GM19395 (cell line): ENCODE data around the gene DHCR7.

Experiments
- ATAC-seq: cut with Tn5 transposase; IDR thresholded peaks from one replicate; pipeline ENCODE4 v1.9.1; 2021; ENCODE audit warnings: mild to moderate bottlenecking, moderate library complexity; ENCODE audit not compliant: unreplicated experiment

Gene DHCR7

DNA sequence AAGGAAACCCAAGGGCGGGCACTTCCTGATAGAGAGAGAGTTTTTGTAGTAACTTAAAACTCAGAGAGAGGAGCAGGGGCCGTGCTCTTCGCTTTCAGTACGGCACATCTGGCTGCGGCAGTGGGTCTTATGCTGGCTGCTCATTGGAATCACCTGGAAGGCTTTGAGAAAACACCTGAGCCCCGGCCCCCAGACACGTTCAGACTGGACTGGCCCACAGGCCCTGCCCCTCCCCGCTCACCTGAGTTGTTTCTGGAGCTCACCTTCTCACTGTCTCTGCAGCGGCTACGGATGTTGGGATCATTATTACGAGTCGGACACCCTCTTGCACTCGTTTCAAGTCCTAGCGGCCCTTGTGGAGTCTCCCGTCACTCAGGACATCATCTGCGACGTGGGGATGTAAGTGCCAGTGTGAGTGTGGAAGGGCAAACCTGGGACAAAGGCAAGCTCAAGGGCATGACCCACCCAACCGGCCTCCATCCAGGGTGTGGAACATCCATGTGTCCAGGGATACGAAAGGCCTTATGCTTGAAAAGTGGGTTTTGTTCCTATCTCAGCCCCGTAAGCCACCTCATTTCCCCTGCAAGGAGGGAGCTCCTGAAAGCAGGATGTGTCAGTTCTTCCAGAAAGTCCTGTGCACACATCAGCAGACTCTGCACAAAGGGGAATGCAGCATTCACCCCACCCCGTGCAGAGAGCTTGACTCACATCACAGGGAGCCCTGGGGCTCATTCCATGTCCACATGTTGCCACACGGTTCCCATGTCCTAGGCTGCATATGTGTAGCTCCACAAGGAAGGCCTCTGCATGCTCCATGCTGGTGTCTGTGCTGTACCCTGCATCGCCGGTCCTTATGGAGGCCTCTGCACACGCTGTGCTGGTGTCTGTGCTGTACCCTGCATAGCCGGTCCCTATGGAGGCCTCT lies 10.2 kb upstream of the DHCR7 start:
- no peak for ATAC-seq

DNA sequence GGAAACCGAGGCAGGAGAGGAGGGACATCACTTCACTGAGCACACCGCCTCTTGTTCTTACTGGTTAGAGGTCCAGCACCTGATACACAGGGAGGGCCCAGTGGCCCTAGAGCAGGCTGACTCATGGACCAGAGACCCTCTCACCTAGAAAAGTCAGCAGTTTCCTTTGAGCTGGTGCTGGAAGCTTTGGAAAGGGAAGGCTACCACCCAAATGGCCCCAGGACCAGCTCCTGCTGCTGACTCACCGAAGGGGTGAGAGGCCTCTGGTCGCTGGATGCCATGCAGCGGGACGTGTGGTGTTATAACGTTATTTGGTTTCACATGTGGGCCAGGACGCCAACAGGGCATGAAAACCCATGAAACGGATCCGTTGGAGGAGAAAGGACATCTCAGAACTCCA lies 8.6 kb upstream of the DHCR7 start:
- ATAC-seq: no peak

DNA sequence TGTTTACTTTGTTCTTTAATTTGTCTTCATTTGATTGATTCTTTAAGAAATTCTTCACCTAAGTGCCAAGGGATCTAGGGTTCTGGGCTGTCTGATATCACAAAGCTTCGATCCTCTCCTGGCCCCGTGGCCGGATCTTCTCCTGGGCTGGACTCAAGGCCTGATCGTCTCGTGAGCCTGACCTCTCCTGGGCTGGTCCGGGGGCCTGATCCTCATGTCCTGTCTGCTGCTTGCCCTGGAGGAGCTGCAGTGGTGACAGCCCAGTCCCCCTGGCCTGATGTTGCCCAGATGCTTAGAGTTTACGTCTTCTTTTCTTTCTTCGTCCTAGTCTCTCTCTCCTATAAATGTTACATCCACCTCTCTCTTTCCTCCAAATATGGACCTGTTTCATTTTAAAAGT lies 8.1 kb upstream of the DHCR7 start:
- ATAC-seq: no peak

DNA sequence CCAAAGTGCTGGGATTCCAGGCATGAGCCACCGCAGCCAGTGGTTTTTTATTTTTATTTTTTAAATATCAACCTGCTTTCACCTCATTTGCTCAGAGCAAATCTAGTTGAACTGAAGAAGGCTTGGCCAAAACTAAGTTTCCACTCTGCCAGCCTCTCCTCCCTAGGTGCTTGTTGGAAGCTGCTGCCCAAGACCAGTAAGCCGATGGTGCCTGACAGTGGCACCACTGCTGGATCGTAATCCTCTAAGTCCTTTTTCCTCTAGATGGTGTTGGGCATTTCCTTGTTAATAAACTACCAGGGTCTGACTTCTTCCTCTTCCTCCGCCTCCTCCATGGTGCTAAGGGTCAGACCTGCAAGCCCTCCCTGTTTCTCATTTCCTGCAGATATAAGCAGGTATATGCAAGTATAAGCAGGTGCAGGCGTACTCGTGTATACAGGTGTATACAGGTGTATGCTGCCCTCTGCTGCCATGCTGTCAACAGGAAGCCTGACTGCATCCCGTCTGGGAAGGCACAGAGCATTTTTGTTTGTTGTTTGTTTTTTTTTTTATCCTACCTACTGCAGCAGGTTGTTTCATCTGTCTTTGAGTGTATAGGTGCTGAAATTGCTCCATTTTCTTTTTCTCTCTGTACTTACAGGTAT lies 6.4 kb upstream of the DHCR7 start:
- ATAC-seq: no peak

DNA sequence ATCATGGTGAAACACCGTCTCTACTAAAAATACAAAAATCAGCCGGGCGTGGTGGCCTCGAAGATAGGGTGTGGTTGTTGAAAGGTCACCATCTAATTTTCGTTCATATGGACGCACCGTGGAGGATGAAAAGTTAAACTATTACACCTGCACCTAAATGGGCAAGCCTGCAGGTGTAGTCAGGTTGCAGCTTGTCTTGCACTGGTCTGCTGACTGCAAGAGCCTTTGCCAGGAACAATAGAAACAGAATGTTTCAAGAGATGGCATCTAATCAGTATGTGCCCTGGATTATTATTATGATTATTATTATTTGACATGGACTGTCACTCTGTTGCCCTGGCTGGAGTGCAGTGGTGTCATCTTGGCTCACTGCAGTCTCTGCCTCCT lies 5.7 kb upstream of the DHCR7 start:
- ATAC-seq: no peak

DNA sequence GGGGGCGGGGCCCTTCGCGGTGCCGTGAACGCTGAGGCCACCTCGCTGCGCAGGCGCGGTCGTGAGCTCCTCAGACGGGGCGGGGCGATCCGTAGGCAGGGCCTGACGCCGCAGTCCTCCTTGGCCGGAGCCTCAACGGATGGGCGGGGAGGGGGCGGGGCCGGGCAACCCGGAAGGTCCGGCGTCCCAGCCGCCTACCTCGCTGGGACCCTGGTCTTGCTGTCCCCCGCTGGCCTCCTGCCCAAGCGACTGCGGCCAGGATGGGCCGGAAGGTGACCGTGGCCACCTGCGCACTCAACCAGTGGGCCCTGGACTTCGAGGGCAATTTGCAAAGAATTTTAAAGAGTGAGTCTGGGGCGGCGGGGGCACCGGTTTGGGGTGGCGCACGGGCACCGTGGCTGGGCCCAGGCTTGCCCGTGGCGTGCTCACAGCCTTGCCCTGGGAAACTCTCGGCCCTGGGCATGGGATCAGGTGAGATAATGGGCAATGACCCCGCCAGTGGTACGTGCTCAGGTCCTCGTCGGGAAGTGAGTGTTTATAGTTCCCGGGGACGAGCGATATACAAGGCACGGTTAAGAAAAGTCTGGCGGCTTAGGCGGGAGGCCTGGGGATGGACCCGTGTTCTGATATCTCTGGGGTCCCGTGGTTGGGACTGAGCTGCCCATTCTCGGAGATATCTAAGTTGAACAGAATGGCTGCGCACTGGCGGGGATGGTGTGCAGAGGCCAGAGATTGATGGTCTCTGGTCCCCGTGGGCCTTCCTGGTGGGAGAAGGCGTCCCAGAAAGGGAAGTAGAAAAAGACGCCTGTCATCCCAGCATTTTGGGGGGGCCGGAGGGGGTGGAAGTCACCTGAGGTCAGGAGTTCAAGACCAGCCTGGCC lies 5.1 kb upstream of the DHCR7 start, which contains the start of gene NADSYN1:
NADSYN1 (plus strand) TSS at position 167 of the 881 bp plus-strand sequence; CDS start at position 261, 94 bp downstream.
- peak; percentile 56 for ATAC-seq

DNA sequence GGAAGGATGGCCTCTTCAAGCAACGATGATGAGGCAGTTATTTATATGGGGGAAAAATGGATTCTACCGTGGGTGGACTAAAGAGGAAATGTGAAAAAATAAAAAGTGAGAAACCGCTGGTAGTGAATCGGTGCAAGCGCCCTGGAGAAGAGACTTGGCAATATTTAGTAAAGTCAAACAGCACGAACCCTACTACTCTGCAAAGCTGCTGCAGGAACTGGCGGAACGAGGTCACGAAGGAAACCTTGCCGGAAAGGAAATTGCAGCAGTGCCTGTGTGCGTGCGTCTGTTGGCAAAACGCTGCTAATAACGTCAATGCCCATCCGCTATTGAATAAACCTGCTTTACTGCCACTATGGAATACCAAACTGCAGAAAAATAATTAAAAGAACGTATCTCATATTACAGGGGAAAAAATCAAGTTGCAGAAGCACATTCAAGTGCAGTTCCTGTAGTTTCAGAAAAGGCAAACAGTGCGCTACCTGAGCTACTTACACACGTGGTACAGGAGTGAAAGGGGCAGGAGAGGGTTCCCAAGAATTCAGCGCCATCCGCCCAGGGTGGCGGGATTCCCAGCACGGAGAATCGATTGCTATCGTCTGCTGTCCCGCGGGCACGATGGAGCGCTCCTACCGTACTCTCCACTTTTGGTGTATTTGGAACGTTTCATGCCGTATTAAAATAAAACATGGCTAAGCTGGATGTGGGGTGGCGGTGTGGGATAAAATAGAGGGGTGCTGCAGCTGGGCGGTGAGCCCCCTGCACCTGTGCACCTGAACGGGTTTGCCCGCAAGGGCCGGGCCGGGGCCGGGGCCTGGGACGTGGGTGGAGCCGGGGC lies 4.2 kb upstream of the DHCR7 start:
- peak; percentile 1 for ATAC-seq

DNA sequence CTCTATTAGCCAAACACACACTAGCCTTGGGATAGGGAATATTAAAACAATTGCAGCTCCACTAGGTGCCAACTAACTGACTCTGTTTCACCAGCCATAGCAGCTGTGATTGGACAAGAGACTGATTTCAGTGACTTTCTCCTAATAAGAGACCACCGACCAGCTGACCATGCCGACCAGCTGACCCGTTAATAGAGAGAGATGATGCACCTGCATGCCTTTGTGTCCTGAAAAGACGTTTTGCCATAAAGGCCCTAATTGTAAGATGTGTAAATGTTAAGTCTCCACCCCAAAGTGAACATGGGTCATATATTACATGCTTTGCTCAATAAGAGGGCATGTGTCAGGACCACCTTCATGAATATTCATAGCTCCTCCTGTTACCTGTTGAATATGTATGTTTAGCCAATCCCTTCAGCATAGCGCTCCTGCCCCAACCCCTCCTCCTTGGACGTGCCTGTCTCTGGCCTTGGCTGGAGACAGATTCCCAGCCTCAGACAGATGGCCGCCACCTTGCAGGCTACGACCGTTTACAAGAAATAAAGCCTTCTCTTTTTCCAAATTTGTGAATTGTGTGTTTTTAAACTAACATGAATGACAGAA lies 3.5 kb upstream of the DHCR7 start:
- no peak for ATAC-seq

DNA sequence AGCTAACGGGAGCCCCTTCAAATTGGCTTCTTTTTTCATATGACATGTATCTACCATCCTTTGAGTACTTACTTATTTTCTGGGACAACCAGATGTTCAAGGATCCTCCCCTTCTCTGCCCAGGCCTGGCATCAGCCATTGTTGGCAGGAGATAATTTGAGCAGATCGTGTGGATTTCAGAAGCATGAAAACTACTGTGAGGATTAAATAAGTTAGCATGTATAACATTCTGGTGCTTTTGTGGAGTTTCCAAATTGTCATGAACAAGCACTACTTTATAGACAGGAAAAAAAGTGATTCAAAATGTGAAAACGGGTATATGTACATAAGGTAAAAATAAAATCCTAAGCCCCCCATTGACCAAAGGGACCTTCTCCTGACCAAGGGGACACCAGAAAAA lies 2.7 kb upstream of the DHCR7 start:
- ATAC-seq: no peak

DNA sequence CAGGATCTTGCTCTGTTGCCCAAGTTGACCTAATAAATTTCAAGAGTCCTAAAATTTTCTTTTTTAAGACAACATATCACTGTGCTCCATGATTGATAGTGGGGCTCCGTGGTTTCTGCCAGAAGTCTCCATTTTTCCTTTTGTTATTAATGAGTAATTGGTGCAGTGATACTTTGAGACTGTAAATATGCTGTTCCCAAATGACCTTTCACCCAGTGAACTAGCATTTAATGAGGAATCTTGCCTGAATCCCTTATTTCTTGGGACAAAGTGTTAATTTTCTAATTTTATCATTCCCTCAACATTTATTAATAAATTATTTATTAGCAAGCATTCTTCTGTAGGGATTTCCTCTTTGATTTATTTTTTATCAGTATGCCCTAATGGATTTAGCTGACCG lies 2.3 kb upstream of the DHCR7 start:
- no peak for ATAC-seq

DNA sequence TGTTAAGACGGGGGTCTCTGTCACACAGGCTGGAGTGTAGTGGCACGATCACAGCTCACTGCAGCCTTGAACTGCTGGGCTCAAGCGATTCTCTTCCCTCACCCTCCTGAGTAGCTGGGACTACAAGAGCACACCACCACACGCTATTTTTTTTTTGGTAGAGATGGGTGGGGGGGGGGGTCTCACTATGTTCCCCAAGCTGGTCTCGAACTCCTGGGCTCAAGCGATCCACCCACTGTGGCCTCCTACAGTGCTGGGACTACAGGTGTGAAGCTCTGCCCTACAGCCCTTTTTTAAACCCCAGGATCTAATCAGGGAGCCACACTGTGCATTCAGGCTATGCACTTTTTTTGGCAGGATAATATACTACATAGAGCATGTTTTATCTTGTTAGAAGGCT lies 1.4 kb upstream of the DHCR7 start:
- ATAC-seq: no peak

DNA sequence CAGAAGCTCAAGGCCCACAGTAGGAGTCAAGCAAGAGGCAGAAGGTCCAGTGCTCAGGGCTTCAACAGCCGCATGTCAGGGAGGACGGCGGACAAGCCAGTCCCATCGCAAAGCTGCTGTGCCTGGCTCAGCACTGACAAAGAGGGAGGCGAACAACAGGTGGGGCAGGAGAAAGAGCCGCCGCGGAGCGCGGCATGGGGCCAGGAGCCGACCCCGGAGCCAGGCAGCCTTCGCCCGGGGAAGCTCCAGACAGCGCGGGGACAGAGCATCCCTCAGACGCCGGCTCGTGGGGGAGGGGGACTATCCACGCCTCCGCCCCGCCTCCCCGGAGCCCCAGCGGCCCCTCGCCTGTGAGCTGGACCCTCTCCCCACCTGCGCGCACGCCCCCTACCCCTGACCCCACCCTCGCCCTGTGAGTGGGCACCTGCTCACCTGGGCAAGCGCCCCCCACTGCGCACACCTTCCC lies 369 bp downstream of the DHCR7 start:
- no peak for ATAC-seq

DNA sequence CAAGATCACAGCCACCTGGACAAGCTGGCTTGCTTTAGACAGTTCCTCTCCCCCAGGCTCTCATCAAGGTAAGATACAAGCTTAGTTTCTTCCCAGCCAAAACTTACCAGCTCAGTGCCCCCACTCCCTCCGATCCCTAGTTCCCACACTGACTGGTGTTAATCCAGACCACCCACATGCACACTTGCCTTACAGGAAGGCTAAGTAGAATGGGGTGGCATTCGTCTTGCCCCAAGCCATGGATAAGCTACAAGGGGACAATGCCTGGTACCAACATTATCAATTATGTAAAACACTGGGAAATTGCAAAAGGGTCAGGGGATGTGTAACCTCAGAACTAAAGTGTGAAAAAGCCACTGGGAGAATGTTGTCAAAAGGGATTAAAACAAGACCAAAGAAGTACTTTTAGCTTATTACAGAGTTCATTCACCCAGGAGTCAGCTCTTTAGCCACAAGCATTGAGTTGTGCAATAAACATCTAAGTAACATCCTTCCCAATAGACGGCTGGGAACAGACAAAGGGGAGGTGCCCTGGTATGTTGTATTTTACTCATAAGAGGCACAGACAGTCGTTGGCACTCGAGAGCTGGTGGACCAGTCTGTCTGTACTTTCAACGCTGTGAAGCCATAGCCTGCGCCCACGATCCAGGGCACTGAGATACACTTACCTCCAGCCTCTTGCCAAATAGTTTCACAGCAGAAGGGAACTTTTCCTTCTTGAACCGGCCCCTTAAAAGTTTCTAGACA lies 1.1 kb downstream of the DHCR7 start:
- no peak for ATAC-seq

DNA sequence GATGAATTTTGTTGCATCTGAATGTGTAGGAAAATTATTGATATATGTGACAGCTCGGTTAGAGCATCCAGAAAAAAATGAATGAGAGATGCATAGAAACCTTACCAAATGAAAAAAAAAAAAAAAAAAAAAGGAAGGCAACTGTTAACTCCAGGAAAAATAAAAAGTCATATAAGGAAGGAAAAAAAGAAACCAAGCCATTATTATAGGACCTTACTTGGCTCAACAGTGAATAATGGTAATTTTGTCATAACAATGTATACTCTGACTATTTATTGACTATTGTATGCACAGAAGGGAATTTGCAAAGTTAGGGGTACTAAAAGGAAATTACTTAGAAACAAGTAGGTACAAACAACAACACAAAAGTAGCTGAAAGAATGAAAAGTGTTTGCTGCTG lies 2.0 kb downstream of the DHCR7 start:
- no peak for ATAC-seq

DNA sequence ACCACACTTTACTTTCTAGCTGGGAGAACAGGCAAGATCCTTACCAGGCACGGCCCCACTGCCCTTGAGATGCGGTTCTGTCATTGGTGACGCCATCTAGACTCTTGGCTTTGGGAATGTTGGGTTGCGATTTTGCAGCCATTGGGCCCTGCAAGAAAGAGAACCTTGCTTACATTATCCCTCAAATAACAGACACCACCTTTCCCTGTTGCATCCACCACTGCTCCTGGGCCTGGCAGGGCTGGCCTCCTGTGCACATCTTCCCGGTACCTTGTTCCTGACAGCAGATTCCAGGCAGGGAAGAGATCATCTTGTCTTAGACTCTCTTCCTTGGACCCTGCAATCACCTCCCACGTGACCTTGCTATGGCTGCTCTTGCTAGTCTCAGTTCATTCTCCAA lies 3.4 kb downstream of the DHCR7 start:
- ATAC-seq: no peak

DNA sequence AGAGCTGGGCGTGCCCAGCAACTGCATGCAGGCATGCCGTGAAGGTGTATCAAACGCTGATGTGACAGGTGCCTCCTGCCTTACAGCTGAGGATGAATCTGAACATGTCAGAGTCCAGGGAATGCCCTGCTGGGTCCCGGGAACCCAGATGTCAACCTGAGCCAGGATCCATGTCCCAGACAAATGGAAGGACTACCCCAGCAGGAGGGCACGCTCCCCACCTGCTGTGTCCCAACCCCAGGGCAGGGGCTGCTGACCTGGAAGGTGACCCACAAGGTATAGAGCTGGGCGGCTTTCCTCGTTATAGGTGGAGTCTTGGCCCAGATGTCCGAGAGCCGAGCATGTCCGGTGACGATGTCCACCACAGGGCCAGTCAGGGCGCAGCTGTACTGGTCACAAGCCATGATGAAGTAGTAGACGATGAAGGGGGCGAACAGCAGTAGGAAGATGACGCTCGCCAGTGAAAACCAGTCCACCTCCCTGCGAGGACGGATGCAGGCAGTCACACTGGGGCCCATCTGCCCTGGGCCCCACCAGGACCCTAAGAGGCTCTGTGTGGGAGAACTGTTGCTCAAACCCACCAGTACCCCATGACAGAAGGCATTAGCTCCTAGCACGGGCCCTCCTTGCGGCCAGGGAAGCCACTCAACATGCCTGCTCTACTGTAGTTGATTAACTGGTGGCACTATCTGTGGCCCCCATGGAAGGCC lies 4.3 kb downstream of the DHCR7 start:
- no peak for ATAC-seq

DNA sequence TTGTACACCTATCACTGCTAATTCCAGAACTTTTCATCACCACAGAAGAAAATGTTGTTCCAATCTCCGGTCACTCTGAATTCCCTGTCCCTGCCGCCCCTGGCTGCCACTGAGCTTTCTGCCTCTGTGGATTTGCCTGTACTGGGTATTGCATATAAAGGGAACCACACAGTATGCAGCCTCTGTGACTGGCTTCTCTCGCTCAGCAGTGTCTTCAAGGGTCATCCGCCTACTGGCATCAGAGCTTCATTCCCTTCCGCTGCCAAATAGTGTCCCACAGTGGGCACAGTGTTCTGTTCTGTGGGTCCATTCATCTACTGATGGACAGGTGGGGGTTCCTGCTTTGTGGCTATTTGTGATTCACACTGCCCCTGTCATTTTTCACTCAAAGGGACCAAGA lies 5.3 kb downstream of the DHCR7 start:
- ATAC-seq: no peak

DNA sequence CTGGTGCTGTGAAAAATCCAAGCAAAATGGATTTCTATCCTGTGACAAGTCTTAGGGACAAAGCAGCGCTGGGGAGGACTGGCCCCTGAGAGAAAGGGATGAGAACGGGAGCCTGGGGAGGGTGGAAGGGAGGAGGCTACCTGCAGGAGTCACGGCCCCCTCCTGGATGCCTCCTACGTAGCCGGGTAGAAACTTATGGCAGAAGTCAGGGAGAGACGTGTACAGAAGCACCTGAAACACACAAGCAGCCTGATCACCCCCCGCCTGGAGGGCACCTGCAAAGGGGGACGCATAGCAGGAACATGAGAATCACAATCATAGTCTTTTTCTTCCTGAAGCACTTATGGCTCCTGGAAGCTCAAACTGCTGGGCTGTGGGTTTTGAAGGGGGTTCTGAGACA lies 6.1 kb downstream of the DHCR7 start:
- ATAC-seq: no peak

DNA sequence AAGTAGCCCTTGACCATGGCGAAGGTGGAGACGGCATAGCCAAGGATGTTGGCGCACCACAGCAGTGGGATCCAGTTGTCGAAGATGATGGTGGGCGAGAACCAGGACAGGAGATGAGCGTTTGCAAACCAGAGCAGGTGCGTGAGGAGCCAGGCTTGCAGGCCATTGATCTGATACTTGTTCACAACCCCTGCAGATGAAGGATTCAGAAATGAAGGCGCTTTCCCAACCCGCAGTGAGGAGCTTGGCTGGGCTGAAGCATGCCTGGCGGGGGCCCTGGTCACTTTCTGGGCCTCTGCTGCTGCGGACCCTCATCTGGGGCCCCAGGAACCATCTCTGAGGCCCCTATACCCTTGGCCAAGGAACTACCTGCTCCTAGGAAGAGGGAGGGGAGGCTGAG lies 6.9 kb downstream of the DHCR7 start:
- no peak for ATAC-seq
